ENCODE measurements around the gene CNPY3.

The CNPY3 gene

DNA sequence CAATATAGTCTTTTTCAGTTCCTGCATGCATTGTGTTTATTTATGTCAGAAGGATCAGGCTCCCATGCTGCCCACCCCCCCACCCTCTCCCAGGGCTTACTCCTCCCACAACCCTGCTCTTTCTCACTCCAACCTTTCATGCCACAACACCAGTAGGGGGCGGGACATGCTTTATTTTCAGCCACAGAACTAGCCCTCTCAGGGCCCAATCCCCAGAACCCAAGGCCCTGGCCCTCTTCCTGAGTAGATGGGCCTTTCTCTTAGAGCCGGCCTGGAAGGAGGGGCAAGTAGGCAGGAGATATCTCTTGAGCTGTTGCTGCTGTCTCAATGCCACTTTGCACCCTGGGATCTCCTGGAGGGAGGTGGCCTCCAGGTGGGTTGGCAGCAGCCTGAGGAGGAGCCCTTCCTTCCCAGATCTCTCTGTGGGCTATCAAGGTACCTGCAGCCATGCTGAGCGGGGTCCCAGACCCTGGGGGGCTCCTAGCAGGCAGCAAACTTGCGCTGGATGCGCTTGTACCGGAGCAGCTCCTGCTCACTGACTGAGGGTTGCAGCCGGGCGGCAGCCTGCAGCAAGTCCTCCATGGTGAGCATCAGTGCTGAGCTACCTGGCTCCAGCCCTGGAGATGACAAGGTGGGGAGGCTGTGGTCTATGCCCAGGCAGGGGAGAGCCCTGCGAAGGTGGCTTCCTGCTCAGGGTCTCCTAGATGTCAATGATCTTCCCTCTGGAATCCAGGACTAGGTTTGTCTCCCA, 34.8 kb downstream of the CNPY3 start:
- no peak overlapping the region for H3K27ac ChIP-seq (ENCODE audit: low read length)
- peaks cover 46% of the 10 kb centered on the region for H3K36me3 ChIP-seq (ENCODE audit: insufficient read depth, low read length)
- ATAC-seq (ENCODE audit: insufficient read depth, low read depth) (peak; percentile 80), DNase-seq (peak; percentile 58)
- no peaks in the 10 kb centered on the region for H4K20me1 ChIP-seq (ENCODE audit: insufficient read depth, low read length)
- no peak overlapping the region for H3K4me3 ChIP-seq (ENCODE audit: low read depth in 1 of 2, low read length in 2 of 2)
- H3K4me1 ChIP-seq (ENCODE audit: insufficient read depth, low read length), result no peaks in the 10 kb centered on the region
- H3K4me2 ChIP-seq (ENCODE audit: insufficient read depth, low read length), result no peak overlapping the region
- no peaks in the 10 kb centered on the region for H3K9me3 ChIP-seq (ENCODE audit: insufficient read depth, low read length, severe bottlenecking)
- no peak for TF ChIP-seq EZH2 (IDR thresholded peaks at IDR 0.05; ENCODE audit: borderline replicate concordance, low read depth, low read length, severe bottlenecking)
- TF ChIP-seq, protein P1, sequence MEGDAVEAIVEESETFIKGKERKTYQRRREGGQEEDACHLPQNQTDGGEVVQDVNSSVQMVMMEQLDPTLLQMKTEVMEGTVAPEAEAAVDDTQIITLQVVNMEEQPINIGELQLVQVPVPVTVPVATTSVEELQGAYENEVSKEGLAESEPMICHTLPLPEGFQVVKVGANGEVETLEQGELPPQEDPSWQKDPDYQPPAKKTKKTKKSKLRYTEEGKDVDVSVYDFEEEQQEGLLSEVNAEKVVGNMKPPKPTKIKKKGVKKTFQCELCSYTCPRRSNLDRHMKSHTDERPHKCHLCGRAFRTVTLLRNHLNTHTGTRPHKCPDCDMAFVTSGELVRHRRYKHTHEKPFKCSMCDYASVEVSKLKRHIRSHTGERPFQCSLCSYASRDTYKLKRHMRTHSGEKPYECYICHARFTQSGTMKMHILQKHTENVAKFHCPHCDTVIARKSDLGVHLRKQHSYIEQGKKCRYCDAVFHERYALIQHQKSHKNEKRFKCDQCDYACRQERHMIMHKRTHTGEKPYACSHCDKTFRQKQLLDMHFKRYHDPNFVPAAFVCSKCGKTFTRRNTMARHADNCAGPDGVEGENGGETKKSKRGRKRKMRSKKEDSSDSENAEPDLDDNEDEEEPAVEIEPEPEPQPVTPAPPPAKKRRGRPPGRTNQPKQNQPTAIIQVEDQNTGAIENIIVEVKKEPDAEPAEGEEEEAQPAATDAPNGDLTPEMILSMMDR (IDR thresholded peaks at IDR 0.05; ENCODE audit: borderline replicate concordance, extremely low read depth, low read length, poor library complexity, severe bottlenecking), result peak; percentile 57
- no peaks in the 10 kb centered on the region for H3K79me2 ChIP-seq (ENCODE audit: insufficient read depth, low read length)
- H2AFZ ChIP-seq (ENCODE audit: low read depth, low read length), result no peak overlapping the region
- no peak overlapping the region for H3K9ac ChIP-seq (ENCODE audit: low read depth, low read length)
- no peaks in the 10 kb centered on the region for H3K27me3 ChIP-seq (ENCODE audit: insufficient read depth, low read length, poor library complexity)

DNA sequence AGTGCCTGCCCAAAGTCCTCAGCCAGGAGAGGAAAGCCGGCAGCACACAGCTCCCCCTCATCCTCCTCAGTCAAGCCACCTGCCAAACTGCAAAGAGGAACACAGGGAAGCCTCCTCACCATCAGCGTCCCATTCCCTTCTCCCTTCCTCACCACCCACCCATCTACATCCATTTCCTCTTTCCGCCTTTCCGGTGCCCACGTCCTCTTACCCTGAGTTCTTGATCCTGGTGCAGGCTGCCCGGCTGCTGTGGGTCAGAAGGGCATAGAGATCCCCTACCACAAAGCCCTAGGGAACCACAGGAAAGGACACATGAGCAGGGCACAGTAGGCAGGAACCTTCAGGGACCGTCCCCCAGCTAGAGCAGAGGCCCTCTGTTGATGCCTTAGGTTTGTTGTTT, 37.3 kb downstream of the CNPY3 start:
- H3K4me2 ChIP-seq (ENCODE audit: insufficient read depth, low read length), result no peak overlapping the region
- ATAC-seq (ENCODE audit: insufficient read depth, low read depth) (no peak), DNase-seq (no peak)
- H4K20me1 ChIP-seq (ENCODE audit: insufficient read depth, low read length), result no peaks in the 10 kb centered on the region
- no peak overlapping the region for H3K4me3 ChIP-seq (ENCODE audit: low read depth in 1 of 2, low read length in 2 of 2)
- TF ChIP-seq, protein P1 (IDR thresholded peaks at IDR 0.05; ENCODE audit: borderline replicate concordance, extremely low read depth, low read length, poor library complexity, severe bottlenecking), result no peak
- TF ChIP-seq EZH2 (IDR thresholded peaks at IDR 0.05; ENCODE audit: borderline replicate concordance, low read depth, low read length, severe bottlenecking), result no peak
- no peak overlapping the region for H3K27ac ChIP-seq (ENCODE audit: low read length)
- no peaks in the 10 kb centered on the region for H3K4me1 ChIP-seq (ENCODE audit: insufficient read depth, low read length)
- H3K27me3 ChIP-seq (ENCODE audit: insufficient read depth, low read length, poor library complexity), result no peaks in the 10 kb centered on the region
- H2AFZ ChIP-seq (ENCODE audit: low read depth, low read length), result no peak overlapping the region
- H3K9me3 ChIP-seq (ENCODE audit: insufficient read depth, low read length, severe bottlenecking), result no peaks in the 10 kb centered on the region
- no peak overlapping the region for H3K9ac ChIP-seq (ENCODE audit: low read depth, low read length)
- H3K79me2 ChIP-seq (ENCODE audit: insufficient read depth, low read length), result no peaks in the 10 kb centered on the region
- peaks cover 54% of the 10 kb centered on the region for H3K36me3 ChIP-seq (ENCODE audit: insufficient read depth, low read length)

DNA sequence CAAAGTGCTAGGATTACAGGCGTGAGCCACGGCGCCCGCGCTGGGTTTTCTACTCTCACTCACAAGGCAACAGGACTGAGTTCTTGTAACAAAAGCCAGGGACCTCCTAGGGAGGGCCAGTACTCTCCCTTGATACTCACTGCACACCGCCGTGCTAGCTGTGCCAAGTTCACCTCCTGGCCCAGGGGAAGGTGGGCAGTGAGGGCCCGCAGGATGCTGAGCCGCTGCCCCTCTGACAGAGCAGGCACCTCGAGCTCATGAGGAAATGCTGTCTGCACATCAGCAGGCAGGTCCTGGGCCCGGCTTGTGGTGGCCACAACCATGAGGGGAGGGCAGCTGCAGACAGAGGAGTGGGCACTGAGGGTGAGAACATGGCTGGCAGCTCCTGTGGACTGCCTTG, 37.9 kb downstream of the CNPY3 start:
- 0 out of 2 replicates have a peak, but pooled peaks cover 2% of the 10 kb centered on the region for H4K20me1 ChIP-seq (ENCODE audit: insufficient read depth, low read length)
- no peak overlapping the region for H2AFZ ChIP-seq (ENCODE audit: low read depth, low read length)
- H3K36me3 ChIP-seq (ENCODE audit: insufficient read depth, low read length), result peaks cover 55% of the 10 kb centered on the region
- no peaks in the 10 kb centered on the region for H3K9me3 ChIP-seq (ENCODE audit: insufficient read depth, low read length, severe bottlenecking)
- no peak overlapping the region for H3K4me2 ChIP-seq (ENCODE audit: insufficient read depth, low read length)
- no peaks in the 10 kb centered on the region for H3K79me2 ChIP-seq (ENCODE audit: insufficient read depth, low read length)
- ATAC-seq (ENCODE audit: insufficient read depth, low read depth) (no peak), DNase-seq (no peak)
- no peaks in the 10 kb centered on the region for H3K4me1 ChIP-seq (ENCODE audit: insufficient read depth, low read length)
- TF ChIP-seq, protein P1 (IDR thresholded peaks at IDR 0.05; ENCODE audit: borderline replicate concordance, extremely low read depth, low read length, poor library complexity, severe bottlenecking), result no peak
- TF ChIP-seq EZH2 (IDR thresholded peaks at IDR 0.05; ENCODE audit: borderline replicate concordance, low read depth, low read length, severe bottlenecking), result no peak
- H3K9ac ChIP-seq (ENCODE audit: low read depth, low read length), result no peak overlapping the region
- H3K4me3 ChIP-seq (ENCODE audit: low read depth in 1 of 2, low read length in 2 of 2), result no peak overlapping the region
- H3K27ac ChIP-seq (ENCODE audit: low read length), result no peak overlapping the region
- H3K27me3 ChIP-seq (ENCODE audit: insufficient read depth, low read length, poor library complexity), result no peaks in the 10 kb centered on the region
